CD14-positive monocyte (primary cell): ENCODE results near the gene PDE9A. TPM values are rescaled to one million over a fixed set of nuclear protein-coding genes. Genes with fewer than 3 reads are reported as not detected.

ENCODE experiments used
- DNase-seq, 3 donors: peaks; one replicate each; pipeline ENCODE4 v3.0.0-alpha.2; 2011 to 2022
- H2AFZ ChIP-seq: 2 replicates; pipeline ENCODE4 v1.6.0; 2012; ENCODE audit warnings: mild to moderate bottlenecking, low read depth, low read length, inconsistent platforms; ENCODE audit not compliant: insufficient read depth, poor library complexity, severe bottlenecking
- H3K27ac ChIP-seq, 2 donors: 1 replicate in 1 of 2; 2 replicates in 1 of 2; pipeline ENCODE4 v1.5.1; 2012 to 2013; ENCODE audit warnings: low read length in 2 of 2, control low read depth in 1 of 2, inconsistent platforms in 1 of 2, low read depth in 1 of 2, mild to moderate bottlenecking in 1 of 2
- H3K27me3 ChIP-seq, 2 donors: one replicate each; pipeline versions ENCODE4 v1.6.0 to v1.6.1; 2011 to 2013; ENCODE audit warnings: low read length in 2 of 2; ENCODE audit not compliant: control insufficient read depth in 2 of 2, insufficient read depth in 2 of 2
- H3K36me3 ChIP-seq, 2 donors: replicated peaks in 1 of 2; 1 replicate in 1 of 2; 2 replicates in 1 of 2; pipeline versions ENCODE4 v1.5.1 to v1.6.1; 2012 to 2013; ENCODE audit warnings: low read length in 2 of 2, control low read depth in 1 of 2, inconsistent platforms in 1 of 2, mild to moderate bottlenecking in 1 of 2; ENCODE audit not compliant: insufficient read depth in 2 of 2, control insufficient read depth in 1 of 2
- H3K4me1 ChIP-seq, 2 donors: 1 replicate in 1 of 2; 2 replicates in 1 of 2; pipeline versions ENCODE4 v1.5.1 to v1.6.1; 2012 to 2013; ENCODE audit warnings: low read length in 2 of 2, control low read depth in 1 of 2, inconsistent platforms in 1 of 2, mild to moderate bottlenecking in 1 of 2, moderate library complexity in 1 of 2; ENCODE audit not compliant: insufficient read depth in 2 of 2, control insufficient read depth in 1 of 2
- H3K4me2 ChIP-seq: replicated peaks from 2 replicates; pipeline ENCODE3; 2012; ENCODE audit warnings: low read length, moderate library complexity, mild to moderate bottlenecking; ENCODE audit not compliant: poor library complexity, severe bottlenecking; ENCODE audit errors: extremely low read depth
- H3K4me3 ChIP-seq, 3 experiments: fragments of 200-600 bp in 1 of 3; sonication (generic) in 1 of 3; replicated peaks in 1 of 3; 1 replicate in 2 of 3; 2 replicates in 1 of 3; pipeline ENCODE4 v1.5.1; 2011 to 2013; ENCODE audit warnings: low read length in 3 of 3, mild to moderate bottlenecking in 3 of 3, control low read depth in 2 of 3, low read depth in 2 of 3, inconsistent platforms in 1 of 3, moderate library complexity in 1 of 3
- H3K79me2 ChIP-seq: 2 replicates; pipeline ENCODE4 v1.6.0; 2012; ENCODE audit warnings: mild to moderate bottlenecking, control low read depth, inconsistent platforms, low read length, moderate library complexity; ENCODE audit not compliant: insufficient read depth
- H3K9ac ChIP-seq: 2 replicates; pipeline ENCODE4 v1.6.0; 2017; ENCODE audit warnings: low read length, mild to moderate bottlenecking; ENCODE audit not compliant: insufficient read depth, poor library complexity, severe bottlenecking
- H3K9me3 ChIP-seq, 2 donors: replicated peaks in 1 of 2; 1 replicate in 1 of 2; 2 replicates in 1 of 2; pipeline versions ENCODE4 v1.5.1 to v1.6.1; 2012 to 2013; ENCODE audit warnings: low read length in 2 of 2, control low read depth in 1 of 2; ENCODE audit not compliant: control insufficient read depth in 1 of 2, insufficient read depth in 1 of 2
- H4K20me1 ChIP-seq: 2 replicates; pipeline ENCODE4 v1.6.0; 2012; ENCODE audit warnings: mild to moderate bottlenecking, low read length, control low read depth, moderate library complexity; ENCODE audit not compliant: insufficient read depth
- H3K27ac Mint-ChIP-seq, 7 donors: one replicate each; pipeline ENCODE4 v1.8.0; 2020; ENCODE audit warnings: mild to moderate bottlenecking in 7 of 7, mixed read lengths in 7 of 7, moderate library complexity in 6 of 7, inconsistent platforms in 2 of 7
- H3K27me3 Mint-ChIP-seq, 3 donors: one replicate each; pipeline ENCODE4 v1.8.0; 2021 to 2022; ENCODE audit warnings: low read depth in 3 of 3, mild to moderate bottlenecking in 3 of 3, mixed read lengths in 3 of 3, moderate library complexity in 3 of 3, inconsistent platforms in 1 of 3
- H3K36me3 Mint-ChIP-seq, 2 donors: one replicate each; pipeline ENCODE4 v1.8.0; 2020; ENCODE audit warnings: mixed read lengths in 2 of 2, inconsistent platforms in 1 of 2, mild to moderate bottlenecking in 1 of 2
- H3K4me1 Mint-ChIP-seq: one replicate; pipeline ENCODE4 v1.8.0; 2020; ENCODE audit warnings: mild to moderate bottlenecking, mixed read lengths
- H3K4me3 Mint-ChIP-seq, 2 donors: one replicate each; pipeline ENCODE4 v1.8.0; 2020; ENCODE audit warnings: mild to moderate bottlenecking in 2 of 2, mixed read lengths in 2 of 2, moderate library complexity in 1 of 2
- H3K9me3 Mint-ChIP-seq, 7 donors: one replicate each; pipeline ENCODE4 v1.8.0; 2020 to 2022; ENCODE audit warnings: mixed read lengths in 7 of 7, mild to moderate bottlenecking in 6 of 7, moderate library complexity in 6 of 7, inconsistent platforms in 2 of 7
- WGBS: methylation state at CpG from one replicate; pipeline ENCODE4 v1.1.5; 2013; ENCODE audit warnings: missing lambda C conversion rate; ENCODE audit not compliant: insufficient coverage; 5-methylcytosine and 5-hydroxymethylcytosine counted together
- intact Hi-C, 2 donors: fragments of 100-400 bp; cut with micrococcal nuclease; formaldehyde crosslinking; loops; one replicate each; pipeline versions ENCODE4 v1.15.0 to v1.15.1; 2023
- polyA plus RNA-seq, 3 donors: library from polyadenylated mRNA; depleted of rRNA in 1 of 3; unstranded in 2 of 3; stranded (reverse) in 1 of 3; fragments of 300-500 nt in 2 of 3; fragments of >200 nt in 1 of 3; fragmentation: Illumina TruSeq in 2 of 3; gene quantifications; 1 replicate in 2 of 3; 2 replicates in 1 of 3; pipeline ENCODE4 v1.2.3, GENCODE V29; 2012 to 2021
- TF ChIP-seq, protein P1 (sequence below): fragments of 200-600 bp; IDR thresholded peaks from one replicate; pipeline ENCODE4 v1.8.0; 2022; ENCODE audit warnings: antibody characterized with exemption, mild to moderate bottlenecking

PDE9A gene
- polyA plus RNA-seq, 3 donors, result 0.05 to 0.52 TPM; not detected in 1

DNA sequence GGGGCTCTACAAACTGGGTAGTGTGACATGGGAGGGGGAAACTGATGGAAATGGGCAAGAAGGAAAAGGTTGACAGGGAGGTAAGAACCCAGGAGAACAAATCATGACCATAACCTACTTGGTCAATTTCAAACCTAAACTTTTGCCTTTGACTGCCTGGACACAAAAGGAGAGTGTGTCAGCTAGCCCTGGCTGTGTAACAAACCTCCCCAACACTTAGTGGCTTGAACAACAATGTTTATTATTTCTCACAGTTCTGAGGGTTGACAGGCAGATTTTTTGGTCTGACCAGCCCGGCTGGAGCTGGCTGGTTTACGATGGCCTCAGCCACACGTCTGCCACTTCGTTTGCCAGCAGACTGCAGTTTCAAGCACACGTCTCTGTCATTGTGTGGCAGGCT, 133.5 kb downstream of the PDE9A start:
- Histone ChIP-seq H3K27me3 (peaks cover 0 to 11% of the 10 kb centered on the region in 2 donors), H3K36me3 (no peaks in the 10 kb centered on the region), H3K27ac (no peak overlapping the region), H3K9me3 (no peaks in the 10 kb centered on the region), H3K4me1 (peaks cover 12 to 19% of the 10 kb centered on the region in 2 donors), H3K4me2 (no peak overlapping the region), H3K79me2 (no peaks in the 10 kb centered on the region), H2AFZ (peak overlapping the region; percentile 6), H3K9ac (no peak overlapping the region), H3K4me3 (no peak overlapping the region), H4K20me1 (no peaks in the 10 kb centered on the region)
- Mint-ChIP-seq H3K36me3 (peaks cover 0 to 4% of the 10 kb centered on the region in 2 donors), H3K27ac (no peak overlapping the region), H3K4me1 (peaks cover 19% of the 10 kb centered on the region), H3K9me3 (peaks cover 5 to 11% (median 8%) of the 10 kb centered on the region in 7 donors), H3K27me3 (peaks cover 8 to 17% (median 8%) of the 10 kb centered on the region in 3 donors), H3K4me3 (peak overlapping the region in 1 of 2 donors; percentile 3)
- no peak for DNase-seq
- TF ChIP-seq, protein P1, sequence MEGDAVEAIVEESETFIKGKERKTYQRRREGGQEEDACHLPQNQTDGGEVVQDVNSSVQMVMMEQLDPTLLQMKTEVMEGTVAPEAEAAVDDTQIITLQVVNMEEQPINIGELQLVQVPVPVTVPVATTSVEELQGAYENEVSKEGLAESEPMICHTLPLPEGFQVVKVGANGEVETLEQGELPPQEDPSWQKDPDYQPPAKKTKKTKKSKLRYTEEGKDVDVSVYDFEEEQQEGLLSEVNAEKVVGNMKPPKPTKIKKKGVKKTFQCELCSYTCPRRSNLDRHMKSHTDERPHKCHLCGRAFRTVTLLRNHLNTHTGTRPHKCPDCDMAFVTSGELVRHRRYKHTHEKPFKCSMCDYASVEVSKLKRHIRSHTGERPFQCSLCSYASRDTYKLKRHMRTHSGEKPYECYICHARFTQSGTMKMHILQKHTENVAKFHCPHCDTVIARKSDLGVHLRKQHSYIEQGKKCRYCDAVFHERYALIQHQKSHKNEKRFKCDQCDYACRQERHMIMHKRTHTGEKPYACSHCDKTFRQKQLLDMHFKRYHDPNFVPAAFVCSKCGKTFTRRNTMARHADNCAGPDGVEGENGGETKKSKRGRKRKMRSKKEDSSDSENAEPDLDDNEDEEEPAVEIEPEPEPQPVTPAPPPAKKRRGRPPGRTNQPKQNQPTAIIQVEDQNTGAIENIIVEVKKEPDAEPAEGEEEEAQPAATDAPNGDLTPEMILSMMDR, result no peak
- intact Hi-C loops, result no loop called here
- 94% methylated on average over 5 of the region's 5 CpGs for WGBS

DNA sequence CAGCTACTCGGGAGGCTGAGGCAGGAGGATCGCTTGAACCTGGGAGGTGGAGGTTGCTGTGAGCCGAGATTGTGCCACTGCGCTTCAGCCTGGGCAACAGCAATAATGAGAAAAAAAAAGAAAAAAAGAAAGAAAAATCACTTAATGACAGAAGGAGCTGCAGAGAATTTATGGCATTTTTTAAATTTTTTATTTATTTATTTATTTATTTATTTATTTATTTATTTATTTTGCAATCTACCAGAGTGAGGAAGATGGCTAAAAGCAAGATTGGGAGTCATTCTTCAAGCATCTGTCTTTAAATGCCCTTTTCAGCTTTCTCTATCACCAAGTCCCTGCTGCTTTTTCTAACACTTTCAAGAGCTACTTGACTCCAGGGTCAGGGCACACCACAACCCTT, 134.2 kb downstream of the PDE9A start:
- Histone ChIP-seq H3K4me2 (no peak overlapping the region), H4K20me1 (no peaks in the 10 kb centered on the region), H3K27me3 (peaks cover 0 to 3% of the 10 kb centered on the region in 2 donors), H2AFZ (no peak overlapping the region), H3K4me3 (no peak overlapping the region), H3K36me3 (no peaks in the 10 kb centered on the region), H3K27ac (no peak overlapping the region), H3K4me1 (peaks cover 12 to 19% of the 10 kb centered on the region in 2 donors), H3K9me3 (no peaks in the 10 kb centered on the region), H3K79me2 (no peaks in the 10 kb centered on the region), H3K9ac (no peak overlapping the region)
- H3K27me3 Mint-ChIP-seq, result peaks cover 3 to 14% (median 5%) of the 10 kb centered on the region in 3 donors
- H3K4me1 Mint-ChIP-seq, result peaks cover 13% of the 10 kb centered on the region
- H3K9me3 Mint-ChIP-seq, result peaks cover 5 to 11% (median 8%) of the 10 kb centered on the region in 7 donors
- intact Hi-C loops, result no loop called here
- TF ChIP-seq, protein P1, result no peak
- no peak overlapping the region for H3K27ac Mint-ChIP-seq
- no peak for DNase-seq
- H3K36me3 Mint-ChIP-seq, result peaks cover 0 to 2% of the 10 kb centered on the region in 2 donors
- H3K4me3 Mint-ChIP-seq, result no peak overlapping the region
- WGBS, result no CpG with 5 or more reads among the region's 4 CpGs
